Measurements from ENCODE around the gene FCHO1. TPM values are rescaled to one million over a fixed set of nuclear protein-coding genes. Genes with fewer than 3 reads are reported as not detected.

Gene FCHO1
- polyA plus RNA-seq, 1 donor = 1.2 TPM

GRCh38 chr19:17831419-17831888 is 80.2 kb downstream of the FCHO1 start:
- no peak for DNase-seq

DNA sequence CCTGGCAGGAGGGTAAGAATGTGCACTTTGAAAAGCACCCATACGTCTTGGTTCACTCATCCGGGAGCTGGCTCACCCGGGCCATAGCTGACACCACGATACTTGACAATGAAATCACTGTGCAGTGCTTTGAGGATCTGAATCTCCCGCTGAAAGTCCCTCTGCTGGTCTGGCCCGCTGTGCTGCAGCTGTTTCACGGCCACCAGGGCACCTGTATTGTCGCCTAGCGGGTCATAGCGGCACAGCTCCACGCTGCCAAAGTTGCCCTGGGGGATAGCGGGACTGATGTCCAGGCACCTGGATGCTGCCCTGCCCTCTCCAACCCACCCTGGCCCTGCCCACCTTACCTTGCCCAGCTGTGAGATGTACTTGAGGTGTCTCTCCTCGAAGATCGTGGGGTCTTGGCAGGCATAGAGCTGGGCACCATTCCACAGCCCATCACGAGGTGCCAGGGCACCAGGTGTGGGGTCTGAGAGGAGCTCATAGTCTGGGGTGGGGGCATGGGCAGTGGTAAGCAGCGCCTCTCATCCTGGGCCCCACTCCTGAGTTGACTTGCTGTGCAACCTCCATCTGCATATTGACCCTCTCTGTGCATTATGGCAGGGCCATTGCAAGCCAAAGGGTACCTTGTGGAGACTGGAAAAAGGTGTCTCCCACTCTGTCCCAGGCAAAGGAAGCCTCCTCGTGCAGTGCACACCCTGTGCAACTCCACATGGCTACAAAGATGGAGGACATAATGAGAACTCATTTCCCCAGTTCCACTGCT is 81.3 kb downstream of the FCHO1 start:
- no peak for DNase-seq

- no peak for DNase-seq
Measured at GRCh38 chr19:17834350-17835181, 83.3 kb downstream of the FCHO1 start.

DNA sequence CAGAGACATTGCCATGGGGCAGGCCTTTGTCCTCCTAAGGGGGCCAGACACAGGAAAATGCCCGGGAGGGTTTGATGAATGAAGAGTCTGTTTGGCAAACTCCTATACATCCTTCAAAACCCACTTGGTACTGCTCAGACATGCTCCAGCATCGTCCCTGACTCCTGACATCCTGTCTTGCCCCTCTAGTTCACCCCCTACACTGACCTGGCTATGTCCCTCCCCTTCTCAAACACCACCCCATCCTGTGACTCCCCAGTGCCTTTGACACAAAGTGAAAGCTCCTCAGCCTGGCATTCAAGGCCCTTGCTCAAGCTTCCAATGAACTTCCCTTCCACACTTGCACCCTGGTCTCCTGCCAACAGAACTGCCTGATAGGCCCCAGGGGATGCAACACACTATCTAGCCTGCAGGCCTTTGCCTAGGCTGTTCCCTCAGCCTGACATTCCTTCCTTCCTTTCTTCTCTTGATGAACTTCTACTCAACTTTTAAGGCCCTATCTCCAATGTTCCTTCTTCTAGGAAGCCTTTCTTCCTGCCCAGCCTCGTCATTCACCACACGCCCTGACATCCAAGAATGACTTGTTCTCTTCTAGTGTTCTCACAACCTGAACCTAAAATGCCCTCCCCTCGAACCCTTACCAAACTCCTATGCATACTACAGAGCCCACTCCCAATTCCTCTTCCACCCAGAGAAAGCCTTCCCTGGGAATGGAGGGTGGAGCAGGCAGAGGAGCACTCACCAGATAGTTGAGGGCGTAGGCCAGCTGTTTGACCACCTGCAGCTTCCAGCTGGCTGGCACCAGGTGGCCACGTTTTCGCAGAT is 84.1 kb downstream of the FCHO1 start:
- DNase-seq = no peak

DNA sequence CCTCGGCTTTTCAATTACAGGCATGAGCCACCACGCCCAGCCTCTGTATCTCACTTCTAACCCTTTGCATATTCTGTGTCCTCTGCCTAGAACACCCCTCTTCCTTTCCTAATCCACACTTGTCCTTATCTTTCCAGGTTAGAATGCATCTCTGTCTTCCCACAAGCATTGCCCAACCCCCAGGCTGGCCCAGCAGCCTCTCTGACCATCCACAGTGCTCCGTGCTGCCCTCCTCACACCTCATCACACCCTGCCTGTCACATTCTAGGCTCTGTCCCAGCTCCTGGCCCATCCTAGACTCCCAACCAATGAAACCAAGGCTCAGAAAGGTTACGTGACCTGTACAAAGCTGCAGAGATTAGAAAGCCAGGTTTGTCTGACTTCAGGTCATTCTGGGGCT is 85.3 kb downstream of the FCHO1 start:
- DNase-seq = no peak

DNA sequence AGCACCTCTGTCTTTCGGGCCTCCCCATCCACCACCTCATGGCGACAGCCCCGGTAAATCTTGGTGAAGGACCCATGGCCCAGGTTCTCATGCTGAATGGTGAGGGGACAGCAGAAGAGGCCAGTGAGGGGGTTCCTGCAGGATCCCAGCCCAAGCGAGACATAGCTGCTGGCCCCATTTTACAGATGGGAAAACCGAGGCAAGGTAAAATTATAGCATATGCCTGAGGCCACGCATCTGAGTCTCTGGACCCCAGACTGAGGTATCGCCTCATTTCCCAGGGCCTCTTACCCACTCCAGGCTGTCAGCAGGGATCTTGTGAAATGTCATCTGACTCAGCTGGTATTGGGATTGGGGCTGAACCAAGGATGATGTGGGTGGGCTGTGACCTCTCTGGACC is 86.7 kb downstream of the FCHO1 start:
- DNase-seq = no peak

Other genes starting within 250 kb of the FCHO1 start
- gene PGLS, start 239.8 kb upstream of the FCHO1 start, polyA plus RNA-seq (ENCODE audit: insufficient read length) = 62.4 TPM
- 82.0 TPM for gene COLGALT1, start 195.8 kb upstream of the FCHO1 start, polyA plus RNA-seq (ENCODE audit: insufficient read length)
- 0.10 TPM for gene UNC13A, start 63.1 kb upstream of the FCHO1 start, polyA plus RNA-seq (ENCODE audit: insufficient read length)
- gene MAP1S, start 32.0 kb upstream of the FCHO1 start, polyA plus RNA-seq (ENCODE audit: insufficient read length) = 43.6 TPM
- 0.14 TPM for gene B3GNT3, start 43.7 kb downstream of the FCHO1 start, polyA plus RNA-seq (ENCODE audit: insufficient read length)
- not detected for gene INSL3, start 70.0 kb downstream of the FCHO1 start, polyA plus RNA-seq (ENCODE audit: insufficient read length)
- 3.7 TPM for gene JAK3, start 96.5 kb downstream of the FCHO1 start, polyA plus RNA-seq (ENCODE audit: insufficient read length)
- gene RPL18A, start 108.4 kb downstream of the FCHO1 start, polyA plus RNA-seq (ENCODE audit: insufficient read length) = 2,715 TPM
- 0.05 TPM for gene SLC5A5, start 120.5 kb downstream of the FCHO1 start, polyA plus RNA-seq (ENCODE audit: insufficient read length)
- 72.0 TPM for gene CCDC124, start 181.5 kb downstream of the FCHO1 start, polyA plus RNA-seq (ENCODE audit: insufficient read length)
- 0.63 TPM for gene KCNN1, start 215.6 kb downstream of the FCHO1 start, polyA plus RNA-seq (ENCODE audit: insufficient read length)